ENCODE data around the gene SPI1.

SPI1 gene

DNA sequence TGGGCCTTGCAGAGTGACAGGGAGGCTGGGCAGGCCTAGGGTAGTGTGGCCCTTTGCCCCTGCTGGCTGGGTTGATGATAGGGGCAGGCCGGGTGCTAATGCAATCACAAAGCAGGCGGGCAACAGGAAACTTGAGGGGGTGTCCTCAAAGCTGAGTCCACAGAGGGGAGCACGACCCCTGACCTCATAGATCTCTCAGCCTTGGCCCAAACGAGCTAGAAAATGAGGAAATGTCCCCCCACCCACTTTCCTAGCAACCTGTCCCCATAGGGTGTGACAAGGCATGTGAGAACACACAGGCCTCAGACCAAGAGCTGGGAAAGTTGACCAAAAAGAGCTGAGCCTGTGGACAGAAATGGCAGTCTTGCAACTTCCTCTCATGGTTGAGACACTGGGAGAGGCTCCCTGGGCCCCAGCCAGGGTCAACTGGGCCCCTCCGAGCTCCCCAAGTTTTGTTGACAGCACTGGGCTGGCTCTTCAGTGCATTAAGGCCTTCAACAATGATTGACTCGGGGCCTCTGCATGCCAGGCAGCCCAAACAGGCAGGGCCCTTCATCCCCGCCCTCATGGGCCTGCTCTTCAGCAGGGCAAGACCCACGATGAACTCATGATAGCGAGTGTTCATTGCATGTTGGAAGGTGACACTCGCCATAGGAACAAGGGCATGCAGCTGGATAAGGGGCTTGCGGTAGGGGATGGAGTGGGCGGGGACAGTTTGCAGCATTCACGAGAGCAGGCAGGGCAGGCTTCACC lies 9.8 kb upstream of the SPI1 start:
- no peak for DNase-seq

DNA sequence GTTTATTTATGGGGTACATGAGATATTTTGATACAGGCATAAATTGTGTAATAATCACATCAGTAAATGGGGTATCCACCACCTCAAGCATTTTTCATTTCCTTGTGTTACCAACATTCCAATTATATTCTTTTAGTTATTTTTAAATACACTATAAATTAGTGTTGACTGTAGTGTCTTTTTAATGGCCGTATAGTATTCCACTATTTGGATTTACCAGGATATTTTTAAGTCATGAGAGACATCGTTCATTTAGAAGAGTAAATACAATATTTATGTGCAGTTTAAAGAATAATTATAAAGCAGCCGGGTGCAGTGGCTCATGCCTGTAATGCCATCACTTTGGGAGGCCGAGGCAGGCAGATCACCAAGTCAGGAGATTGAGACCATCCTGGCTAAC lies 6.2 kb upstream of the SPI1 start:
- DNase-seq, result no peak

DNA sequence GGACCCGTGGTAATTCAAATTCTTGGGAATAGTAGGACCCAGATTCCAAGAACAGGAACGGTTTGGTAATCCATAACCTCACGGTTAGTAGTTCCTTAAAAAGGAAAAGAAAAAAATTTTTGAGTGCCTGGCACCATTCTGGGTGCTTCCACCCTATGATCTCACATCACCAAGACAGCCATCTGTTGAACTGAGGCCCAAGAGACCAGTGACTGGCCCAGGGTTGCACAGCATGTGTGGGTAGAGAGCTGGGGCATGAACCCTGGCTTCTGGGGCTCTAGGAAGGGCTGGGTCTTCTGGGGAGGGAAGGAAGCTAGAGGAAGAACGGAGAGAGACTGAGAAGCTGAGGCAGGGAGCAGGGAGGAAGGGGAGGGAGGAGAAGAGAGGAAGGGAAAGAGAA lies 4.7 kb upstream of the SPI1 start:
- no peak for DNase-seq

DNA sequence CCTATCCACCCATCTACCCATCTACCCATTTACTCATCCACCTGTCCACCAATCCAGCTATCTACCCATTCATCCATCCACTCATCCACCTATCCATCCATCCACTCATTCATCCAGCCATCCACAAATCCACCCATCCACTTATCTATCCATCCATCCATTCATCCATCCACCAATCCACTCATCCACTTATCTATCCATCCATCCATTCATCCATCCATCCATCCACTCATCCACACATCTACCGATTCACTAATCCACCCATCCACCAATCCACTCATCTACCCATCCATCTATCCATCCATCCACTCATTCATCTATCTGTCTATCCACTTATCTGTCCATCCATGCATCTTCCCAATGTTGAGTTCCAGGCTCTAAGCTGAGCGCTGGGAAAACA lies 1.7 kb upstream of the SPI1 start:
- DNase-seq, result no peak

DNA sequence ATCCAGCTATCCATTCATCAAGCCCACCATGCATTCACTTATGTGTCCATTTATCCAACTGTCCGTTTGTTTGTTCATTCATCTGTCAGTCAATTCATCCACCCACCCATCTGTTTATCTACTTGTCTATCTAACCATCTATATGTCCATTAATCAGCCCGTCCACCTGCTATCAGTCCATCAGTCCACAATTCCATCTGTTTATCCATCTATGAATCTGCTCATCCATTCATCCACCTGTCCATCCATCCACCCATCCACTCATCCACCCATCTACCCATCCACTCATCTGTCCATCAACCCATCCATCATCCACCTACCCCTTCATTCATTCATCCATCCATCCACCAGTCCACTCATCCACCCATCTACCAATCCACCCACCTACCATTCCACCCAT lies 970 bp upstream of the SPI1 start:
- no peak for DNase-seq

DNA sequence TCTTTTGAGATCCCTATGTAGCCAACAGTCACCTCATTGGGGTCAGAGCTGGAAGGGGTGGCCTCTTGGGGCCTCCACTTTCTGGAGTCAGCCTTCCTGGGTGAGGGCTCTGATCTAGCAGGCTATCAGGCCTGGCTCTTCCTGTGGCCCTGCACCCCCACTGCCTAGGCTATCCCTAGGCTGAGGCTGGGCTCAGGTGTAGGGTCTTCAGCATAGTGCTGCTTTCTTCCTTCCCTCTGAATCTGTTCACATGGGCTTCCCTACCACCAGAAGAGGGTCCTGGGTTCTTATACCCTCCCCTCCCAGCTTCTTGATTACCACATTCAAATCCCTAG lies 456 bp upstream of the SPI1 start:
- no peak for DNase-seq

DNA sequence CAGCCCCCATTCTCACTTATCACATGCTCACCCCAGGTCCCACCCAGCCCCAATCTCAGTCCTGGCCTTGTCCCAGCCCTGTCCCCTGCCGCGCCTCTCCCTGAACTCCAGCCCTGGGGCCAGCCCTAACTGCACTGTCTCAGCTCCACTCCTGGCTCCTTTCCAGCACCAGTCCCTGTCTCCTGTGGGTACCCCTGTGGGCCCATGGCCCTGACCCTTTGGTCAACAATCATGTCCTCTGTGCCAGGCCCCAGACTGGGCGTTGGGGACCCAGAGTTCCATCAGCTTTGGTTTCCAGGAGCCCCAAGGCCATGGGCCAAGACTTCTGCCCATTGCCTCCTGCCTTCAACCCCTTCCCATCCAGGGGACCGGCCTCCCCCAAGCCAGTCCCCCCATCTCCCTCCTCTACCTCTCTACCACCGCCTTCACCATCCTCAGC lies 757 bp downstream of the SPI1 start:
- no peak for DNase-seq

DNA sequence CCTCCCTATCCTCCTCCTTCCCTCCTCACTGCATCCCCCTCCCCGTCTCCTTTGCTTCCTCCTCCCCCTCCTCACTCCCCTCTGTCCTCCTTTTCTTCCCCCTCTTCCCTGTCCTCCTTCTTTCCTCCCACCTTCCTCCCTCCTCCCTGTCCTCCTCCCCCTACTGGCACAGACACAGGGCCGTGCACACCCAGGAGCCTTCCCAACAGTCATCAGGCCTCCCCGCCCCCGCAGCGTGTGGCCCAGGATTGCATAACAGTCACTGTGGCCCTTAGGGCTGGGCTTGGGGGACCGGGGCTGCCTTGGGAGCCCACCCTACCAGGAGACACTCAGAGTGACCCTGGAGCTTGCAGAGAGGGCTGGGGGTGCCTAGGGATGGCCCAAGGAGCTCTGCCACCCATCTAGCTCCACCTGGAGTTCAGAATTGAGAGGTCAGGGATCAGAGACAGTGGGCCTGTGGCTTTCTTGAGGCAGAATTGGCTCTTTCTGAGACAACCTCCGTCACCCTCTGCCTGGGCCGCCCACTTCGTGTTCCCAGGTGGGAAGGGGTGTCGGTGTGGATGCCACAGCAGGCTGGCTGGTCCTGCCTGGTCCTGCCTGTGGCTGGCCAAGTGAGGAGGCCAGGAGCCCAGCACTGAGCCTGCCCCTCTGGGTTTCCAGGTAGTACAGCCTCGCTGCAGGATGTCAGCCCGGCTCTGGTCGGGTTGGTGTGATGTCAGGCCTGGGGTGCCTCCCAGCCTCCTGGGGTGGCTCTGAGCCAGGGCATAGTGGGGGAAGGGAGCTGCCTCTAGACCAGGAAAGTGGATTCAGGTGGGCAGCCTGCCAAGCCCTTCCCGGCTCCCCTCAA lies 1.6 kb downstream of the SPI1 start:
- no peak for DNase-seq

DNA sequence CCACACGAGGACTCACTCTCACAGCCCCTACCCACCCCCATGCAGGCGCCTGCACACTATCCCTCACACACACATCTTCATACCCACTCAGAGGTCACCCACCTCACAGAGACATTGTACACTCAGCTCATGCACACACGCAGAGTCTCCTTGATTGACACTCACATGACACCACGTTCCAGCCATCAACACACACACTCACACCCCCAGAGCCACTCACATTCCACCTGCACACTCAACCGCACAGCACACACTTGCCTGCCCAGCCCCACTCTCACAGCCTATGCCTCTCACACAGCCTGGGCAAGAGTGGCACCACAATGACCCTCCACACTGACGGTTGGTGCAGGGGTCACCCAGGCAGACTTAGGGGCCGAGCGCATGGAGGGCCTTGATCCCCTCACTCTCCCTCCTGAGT lies 2.2 kb downstream of the SPI1 start:
- no peak for DNase-seq

DNA sequence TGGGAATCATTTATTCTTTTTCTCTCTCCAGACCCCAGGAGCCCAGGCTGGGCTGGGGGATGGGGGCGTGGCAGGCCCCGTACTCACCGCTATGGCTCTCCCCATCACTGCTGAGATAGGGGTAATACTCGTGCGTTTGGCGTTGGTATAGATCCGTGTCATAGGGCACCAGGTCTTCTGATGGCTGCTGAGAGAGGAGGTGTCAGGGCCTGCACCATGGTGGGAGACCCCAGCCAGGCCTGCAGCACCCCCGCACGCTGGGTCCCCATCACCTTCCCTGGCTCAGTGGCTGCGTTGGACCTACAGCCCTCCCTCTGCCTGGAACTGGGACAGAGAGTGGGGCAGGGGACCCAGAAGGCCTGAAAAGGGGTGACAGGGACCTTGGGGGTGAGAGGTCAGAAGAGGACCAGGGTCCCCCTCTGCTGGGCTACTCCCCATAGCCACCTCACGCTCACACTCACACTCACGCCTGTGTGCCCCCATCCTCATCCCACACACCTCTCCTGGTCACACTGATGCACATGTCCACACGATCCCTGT lies 2.7 kb downstream of the SPI1 start:
- DNase-seq, result peak; percentile 1

DNA sequence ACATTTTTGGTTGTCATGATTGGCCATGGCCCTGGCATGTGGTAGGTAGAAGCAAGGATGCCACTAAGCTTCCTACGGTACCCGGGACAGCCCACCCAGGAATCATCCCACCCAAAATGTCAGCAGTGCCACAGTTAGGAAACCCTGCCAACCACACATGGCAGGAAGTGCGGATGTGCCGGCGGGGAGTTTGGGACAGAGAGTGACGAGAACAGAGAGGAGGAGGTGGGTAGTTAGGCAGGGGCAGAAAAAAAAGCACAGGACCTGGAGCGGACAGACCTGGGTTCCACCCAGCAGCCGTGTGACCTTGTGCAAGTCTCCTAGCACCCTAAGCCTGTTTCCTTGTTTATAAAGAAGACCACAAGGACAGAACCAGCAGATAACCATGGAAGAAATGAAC lies 3.3 kb downstream of the SPI1 start:
- no peak for DNase-seq

DNA sequence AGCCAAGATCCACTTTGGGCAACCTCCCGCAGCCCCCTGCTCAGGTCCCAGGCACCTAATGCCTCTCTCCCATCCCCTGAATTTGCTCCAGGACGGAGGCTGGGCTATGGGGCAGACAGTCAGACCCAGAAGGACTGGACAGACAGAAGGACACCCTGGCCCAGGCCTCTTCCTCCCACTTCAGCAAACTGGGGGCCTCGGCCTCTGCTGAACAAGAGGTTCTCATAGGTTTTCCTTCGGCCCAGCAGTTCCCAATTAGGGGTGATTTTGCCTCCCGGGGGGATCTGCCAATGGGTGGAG lies 3.7 kb downstream of the SPI1 start:
- DNase-seq, result no peak

DNA sequence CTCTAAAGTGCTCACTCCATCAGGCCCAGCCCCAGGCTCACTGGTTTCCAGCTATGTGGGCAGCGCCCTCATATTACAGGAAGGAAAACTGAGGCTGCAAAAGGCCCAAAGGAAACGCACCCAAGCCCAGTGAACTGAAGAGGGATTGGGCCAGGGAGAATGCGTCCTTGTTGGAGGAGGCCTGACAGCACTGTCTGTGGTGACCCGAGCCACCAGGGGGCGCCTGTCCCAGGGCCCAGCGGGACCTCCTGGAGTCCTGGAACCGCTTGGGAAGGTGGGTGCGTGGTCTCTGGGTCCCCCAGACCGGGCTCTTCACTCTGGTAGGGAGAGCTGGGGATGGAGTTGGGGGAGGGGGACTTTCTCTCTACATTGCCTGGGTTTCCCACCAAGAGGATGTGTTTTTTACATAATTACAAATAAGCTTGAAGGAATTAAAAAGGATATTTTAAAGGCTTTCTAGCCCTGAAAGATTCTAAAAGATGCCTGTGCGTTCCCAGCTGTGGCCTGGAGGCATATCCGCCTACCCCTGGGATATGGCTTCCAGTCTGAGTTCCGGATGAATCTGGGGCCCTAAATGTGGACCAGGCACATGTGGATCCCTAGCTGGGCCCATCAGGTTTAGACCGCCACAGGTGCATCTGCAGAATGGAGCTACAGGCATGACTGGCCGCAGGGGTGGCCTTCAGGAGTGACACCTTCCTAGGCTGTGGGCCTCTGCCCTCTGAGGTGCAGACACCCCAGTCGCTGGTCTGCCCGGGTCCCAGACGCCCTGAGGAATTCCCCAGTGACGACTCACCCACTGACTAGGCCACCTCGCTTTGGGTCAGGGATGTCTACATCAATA lies 4.2 kb downstream of the SPI1 start:
- DNase-seq, result peak; percentile 73

DNA sequence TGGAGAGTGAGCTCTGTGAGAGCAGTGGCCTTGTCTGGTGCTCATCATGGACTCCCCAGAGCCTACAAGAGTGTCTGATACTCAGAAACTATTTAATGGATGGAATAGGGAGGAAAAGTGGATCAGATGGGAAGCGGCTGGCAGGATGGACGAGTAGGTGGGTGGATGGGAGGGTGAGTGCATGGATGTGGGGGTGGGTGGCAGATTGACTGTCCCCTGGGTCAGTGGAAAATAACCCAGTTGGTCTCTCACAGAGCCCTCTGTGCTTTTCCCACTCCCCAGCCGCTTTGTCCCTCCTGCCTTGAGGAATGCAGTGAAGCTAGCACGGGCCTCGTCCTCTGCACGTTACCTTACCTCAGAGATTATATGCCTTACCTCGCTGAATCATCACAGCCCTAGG lies 5.9 kb downstream of the SPI1 start:
- no peak for DNase-seq

DNA sequence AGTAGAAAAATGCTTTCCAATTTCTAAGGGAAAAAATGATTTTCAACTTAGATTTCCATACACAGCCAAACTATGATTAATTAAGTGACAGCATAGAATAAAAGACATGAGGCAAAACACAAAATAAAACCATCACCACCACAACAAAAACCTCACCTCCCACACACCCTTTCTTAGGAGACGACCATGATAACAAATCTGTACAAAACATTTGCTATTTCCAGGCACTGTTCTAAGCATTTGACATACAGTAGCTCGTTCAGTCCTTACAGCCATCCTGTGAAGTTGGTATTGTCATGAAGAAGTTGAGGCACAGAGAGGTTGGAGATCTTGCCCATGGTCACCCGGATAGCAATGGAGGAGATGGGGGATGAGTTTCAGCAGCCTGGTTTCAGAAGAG lies 8.7 kb downstream of the SPI1 start:
- no peak for DNase-seq

DNA sequence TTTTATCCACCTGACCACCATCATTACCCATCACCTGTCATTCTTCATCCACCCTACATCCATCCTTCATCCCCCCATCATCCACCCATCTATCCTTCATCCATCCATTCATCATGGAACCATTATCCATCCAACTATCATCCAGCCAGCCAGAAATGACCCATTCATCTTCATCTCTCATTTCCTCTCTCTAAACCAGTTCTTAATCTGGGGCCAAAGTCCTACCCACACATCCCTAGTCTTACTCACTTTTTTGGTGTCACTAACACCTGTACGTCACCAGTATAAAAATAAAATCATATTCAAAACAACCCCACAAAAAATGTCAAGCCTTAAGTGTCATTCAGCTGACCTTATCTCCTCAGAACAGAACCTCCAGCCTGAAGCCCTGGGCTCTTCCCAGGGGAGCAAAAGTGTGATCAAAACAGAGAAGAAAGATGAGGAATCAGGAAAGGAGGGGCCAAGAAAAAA lies 12.3 kb downstream of the SPI1 start:
- no peak for DNase-seq

DNA sequence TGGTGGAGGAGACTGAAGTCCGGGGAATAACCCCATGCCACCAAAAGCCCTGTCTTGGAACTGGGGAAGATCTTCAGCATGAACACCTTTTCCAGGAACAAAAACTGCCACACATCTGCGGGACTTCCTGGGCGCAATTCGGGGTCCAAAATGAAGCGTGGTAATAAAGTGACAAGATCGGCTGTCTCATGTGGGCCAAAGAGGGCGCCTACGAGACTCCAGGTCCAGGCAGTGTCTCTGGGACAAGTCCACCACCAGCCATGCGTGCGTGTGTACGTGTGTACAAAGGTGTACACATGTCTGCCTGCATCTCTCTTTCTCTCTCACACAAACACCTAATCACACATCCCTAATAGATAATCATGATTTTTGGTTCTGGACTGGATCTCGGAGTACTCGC lies 16.9 kb downstream of the SPI1 start:
- no peak for DNase-seq

DNA sequence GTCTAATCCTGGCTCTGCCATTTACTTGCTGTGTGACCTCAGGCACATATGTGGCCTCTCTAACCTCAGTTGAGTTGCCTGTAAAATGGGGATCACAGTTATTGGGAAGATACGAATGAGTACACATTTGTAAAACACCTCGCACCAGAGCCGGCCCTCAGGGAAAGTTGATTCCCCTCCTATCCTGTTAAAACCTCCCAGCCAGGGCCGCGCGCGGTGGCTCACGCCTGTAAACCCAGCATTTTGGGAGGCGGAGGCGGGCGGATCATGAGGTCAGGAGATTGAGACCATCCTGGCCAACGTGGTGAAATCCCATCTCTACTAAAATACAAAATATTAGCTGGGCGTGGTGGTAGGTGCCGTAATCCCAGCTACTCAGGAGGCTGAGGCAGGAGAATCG lies 18.0 kb downstream of the SPI1 start:
- DNase-seq, result no peak

DNA sequence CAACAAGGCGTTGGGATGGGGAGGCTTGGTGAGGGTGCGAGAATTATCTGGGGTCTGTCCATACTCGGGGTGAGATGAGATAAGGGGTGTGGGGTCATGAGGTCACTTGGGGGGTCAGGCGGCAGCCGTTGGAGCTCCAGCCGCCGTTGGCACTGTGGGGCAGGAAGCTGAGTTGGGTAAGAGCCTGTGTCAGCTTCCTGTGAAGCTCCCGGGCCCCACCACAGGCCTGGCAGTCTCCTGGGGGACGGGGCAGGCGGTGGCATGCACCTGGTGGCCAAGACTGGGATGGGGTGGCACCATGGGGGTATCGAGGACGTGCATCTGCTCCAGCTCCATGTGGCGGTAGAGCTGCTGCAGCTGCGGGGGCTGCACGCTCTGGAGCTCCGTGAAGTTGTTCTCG lies 18.8 kb downstream of the SPI1 start:
- no peak for DNase-seq

DNA sequence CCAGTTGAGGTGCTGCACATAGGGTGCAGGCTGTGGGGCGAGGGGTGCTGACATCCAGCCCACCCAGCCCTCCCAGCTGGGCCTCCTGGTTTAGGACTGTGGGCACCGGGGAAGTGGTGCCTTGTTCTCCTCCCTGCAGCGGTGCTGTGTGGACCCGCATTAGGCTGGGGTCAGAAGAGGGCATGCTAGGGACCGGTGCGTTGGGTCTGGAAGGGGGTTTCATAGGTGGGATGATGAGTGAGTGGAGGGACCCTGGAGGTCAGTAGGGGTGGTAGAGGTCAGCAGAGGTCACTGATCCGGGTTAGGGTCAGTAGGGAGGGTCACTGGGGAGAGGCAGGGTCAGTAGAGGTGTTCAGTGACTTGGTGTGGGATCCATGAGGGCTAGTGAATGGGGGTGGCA lies 19.2 kb downstream of the SPI1 start:
- no peak for DNase-seq

DNA sequence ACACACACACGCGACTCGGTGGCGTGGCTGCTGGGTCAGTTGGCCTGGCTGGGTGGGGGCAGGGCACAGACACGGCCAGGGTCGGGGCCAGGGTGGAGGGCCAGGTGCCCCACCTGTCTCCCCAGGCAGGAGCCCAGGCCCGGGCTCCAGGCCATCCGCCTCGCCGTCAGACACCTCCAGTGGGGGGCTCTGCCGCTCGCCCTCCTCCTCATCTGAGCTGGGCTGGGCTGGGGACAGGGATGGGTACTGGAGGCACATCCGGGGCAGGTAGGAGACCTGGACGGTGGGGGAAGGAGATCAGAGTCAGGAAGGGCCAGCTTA lies 19.7 kb downstream of the SPI1 start:
- no peak for DNase-seq

DNA sequence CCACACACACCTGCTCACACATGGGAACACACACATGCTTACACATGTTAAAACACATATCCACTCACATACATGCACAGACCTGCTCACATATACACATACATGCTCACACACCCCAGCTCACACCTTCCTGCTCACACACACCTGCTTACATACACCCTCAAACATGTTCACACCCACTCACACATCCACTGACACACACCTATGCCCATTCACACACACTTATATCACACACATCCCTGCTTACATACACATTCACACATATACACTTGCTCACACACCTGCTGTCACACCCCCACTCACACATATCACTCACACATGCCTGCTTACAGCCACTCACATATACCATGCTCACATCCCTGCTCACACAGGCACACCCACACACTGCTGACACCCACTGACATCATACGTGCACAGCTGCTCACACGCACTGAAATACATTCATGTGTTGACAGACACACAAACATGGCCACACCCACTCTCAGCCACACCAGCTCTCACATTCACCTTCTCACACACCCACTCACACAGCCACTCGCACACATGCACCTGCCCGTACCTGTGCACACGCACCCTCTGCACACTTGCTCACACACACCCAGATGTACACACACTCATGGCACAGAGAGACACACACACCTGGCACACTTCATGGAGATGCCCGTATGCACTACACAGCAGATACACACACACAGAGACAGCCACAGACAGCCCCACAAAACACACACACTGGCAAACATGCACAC lies 20.2 kb downstream of the SPI1 start:
- no peak for DNase-seq

DNA sequence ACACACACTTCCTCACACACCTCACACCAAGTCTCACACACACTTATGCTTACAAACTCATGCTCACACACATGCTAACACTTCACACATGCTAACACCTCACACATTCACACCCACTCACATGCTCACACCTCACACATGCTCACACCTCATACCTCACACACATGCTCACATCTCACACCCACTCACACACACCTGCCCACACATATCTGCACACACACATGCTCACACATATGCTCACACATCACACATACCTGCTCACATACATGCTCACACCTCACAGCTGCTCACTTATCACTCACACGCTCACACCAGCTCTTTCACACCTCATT lies 21.4 kb downstream of the SPI1 start:
- no peak for DNase-seq

All from retina (tissue), 1 donor.